Measurements from ENCODE around the gene SLC35B1. TPM values are rescaled to one million over a fixed set of nuclear protein-coding genes. Genes with fewer than 3 reads are reported as not detected.

The SLC35B1 gene
- total and polyA plus RNA-seq, 10 of the 15 experiments (the other 5 are each of a cell fraction or from before 2014, with no cell fraction given): 40.0 to 113 (median 51.6) TPM

GRCh38 chr17:49722066-49722465 lies 14.3 kb upstream of the SLC35B1 start:
- Histone ChIP-seq H3K4me3 (no peak overlapping the region), H3K4me2 (ENCODE audit: control insufficient read depth, insufficient read depth) (no peak overlapping the region), H3K27me3 (replicated peaks in 1 of 2; ENCODE audit: control insufficient read depth in 2 of 2, insufficient read depth in 2 of 2, low read length in 1 of 2) (no peaks in the 10 kb centered on the region), H3K4me1 (ENCODE audit: control insufficient read depth, insufficient read depth, low read length) (no peaks in the 10 kb centered on the region), H3K79me2 (ENCODE audit: control insufficient read depth, insufficient read depth, low read length) (no peaks in the 10 kb centered on the region), H3K36me3 (ENCODE audit: control insufficient read depth in 2 of 2, insufficient read depth in 2 of 2, low read length in 1 of 2) (peaks cover 19 to 33% of the 10 kb centered on the region in 2 experiments), H3K9me3 (replicated peaks; ENCODE audit: control insufficient read depth, insufficient read depth, low read length) (no peaks in the 10 kb centered on the region; the same call in 2 of the 3 replicates), H3K9ac (ENCODE audit: control insufficient read depth, insufficient read depth, low read length) (no peak overlapping the region), H4K20me1 (ENCODE audit: control insufficient read depth, insufficient read depth) (no peaks in the 10 kb centered on the region; the same call in 1 of the 2 replicates), H2AFZ (ENCODE audit: control insufficient read depth, low read depth, low read length) (no peak overlapping the region), H3K27ac (ENCODE audit: control insufficient read depth, insufficient read depth) (no peak overlapping the region)
- TF ChIP-seq CHD1 (IDR thresholded peaks at IDR 0.05; ENCODE audit: low read depth, low read length) (no peak), PRDM15 (CRISPR knock-in tag; IDR thresholded peaks at IDR 0.05) (no peak)
- in situ Hi-C loops (cut with MboI): no loop called here
- no TSS peak for BruUV-seq (replicated peaks)
- SMC1A ChIA-PET (ENCODE audit: uncharacterized antibody, unreplicated experiment): interaction anchor here (1.3 to 1.5 kb wide), 2 partner anchors 10 to 27 kb away, joined by 3 to 4 read pairs; no protein-coding TSS in a partner anchor
- intact Hi-C loops (cut with micrococcal nuclease; ENCODE audit: unreplicated experiment): no loop called here
- RAD21 ChIA-PET (ENCODE audit: unreplicated experiment): interaction anchor here (0.9 to 1.4 kb wide), 3 partner anchors 14 to 25 kb away, joined by 3 to 4 read pairs (median 4); partner anchors contain the start of gene SLC35B1
- CTCF ChIA-PET: interaction anchor here (1.0 to 1.6 kb wide), 3 partner anchors 13 to 26 kb away, joined by 3 to 8 read pairs (median 4); no protein-coding TSS in a partner anchor
- DNase-seq (ENCODE audit: low read depth, low spot score) (no peak), ATAC-seq (no peak), FAIRE-seq (no peak)
- WGBS (ENCODE audit: insufficient coverage, insufficient replicate concordance, low lambda C conversion rate, missing lambda C conversion rate): 96% methylated on average over 3 of the region's 3 CpGs
- POLR2A ChIA-PET: interaction anchor here (0.6 kb wide), 2 partner anchors 8 to 782 kb away, joined by 3 to 5 read pairs; no protein-coding TSS in a partner anchor
